ENCODE data around the gene PLVAP. TPM values are rescaled to one million over a fixed set of nuclear protein-coding genes. Genes with fewer than 3 reads are reported as not detected.
A peak's percentile ranks its signal among the peaks of the same experiment; 100 is the strongest.

Gene PLVAP
- total and polyA plus RNA-seq, 8 donors = 14.0 to 59.5 (median 20.3) TPM

DNA sequence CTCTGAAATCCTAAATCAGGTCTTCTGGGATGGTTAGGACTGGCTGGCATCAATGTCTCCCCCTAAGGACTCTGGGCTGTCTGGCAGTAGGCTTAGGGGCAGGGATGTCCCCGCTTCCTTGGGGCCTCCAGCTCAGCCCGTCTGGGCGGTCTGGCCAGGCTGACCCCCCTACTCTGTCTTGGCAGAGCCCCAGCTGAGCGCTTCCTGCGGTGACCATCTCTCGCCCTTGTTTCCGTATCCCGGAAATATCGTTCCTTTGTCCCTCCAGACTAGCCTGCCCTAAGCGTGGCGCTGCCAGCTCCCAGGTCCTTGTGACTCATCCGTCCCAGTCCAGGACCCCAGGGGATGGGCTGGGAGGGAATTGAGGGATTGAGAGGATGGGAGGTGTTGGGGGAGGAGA, 28.4 kb downstream of the PLVAP start:
- H3K4me1 ChIP-seq = peaks cover 0 to 55% of the 10 kb centered on the region in 2 donors
- peak overlapping the region; percentile 18 to 56 for H3K27ac ChIP-seq
- peak in 1 of 4 donors; percentile 79 for DNase-seq
- no peaks in the 10 kb centered on the region for H3K36me3 ChIP-seq
- TF ChIP-seq, protein P1, sequence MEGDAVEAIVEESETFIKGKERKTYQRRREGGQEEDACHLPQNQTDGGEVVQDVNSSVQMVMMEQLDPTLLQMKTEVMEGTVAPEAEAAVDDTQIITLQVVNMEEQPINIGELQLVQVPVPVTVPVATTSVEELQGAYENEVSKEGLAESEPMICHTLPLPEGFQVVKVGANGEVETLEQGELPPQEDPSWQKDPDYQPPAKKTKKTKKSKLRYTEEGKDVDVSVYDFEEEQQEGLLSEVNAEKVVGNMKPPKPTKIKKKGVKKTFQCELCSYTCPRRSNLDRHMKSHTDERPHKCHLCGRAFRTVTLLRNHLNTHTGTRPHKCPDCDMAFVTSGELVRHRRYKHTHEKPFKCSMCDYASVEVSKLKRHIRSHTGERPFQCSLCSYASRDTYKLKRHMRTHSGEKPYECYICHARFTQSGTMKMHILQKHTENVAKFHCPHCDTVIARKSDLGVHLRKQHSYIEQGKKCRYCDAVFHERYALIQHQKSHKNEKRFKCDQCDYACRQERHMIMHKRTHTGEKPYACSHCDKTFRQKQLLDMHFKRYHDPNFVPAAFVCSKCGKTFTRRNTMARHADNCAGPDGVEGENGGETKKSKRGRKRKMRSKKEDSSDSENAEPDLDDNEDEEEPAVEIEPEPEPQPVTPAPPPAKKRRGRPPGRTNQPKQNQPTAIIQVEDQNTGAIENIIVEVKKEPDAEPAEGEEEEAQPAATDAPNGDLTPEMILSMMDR (IDR thresholded peaks at IDR 0.05) = no peak
- ATAC-seq = peak; percentile 29
- intact Hi-C loops (cut with DNase I) = no loop called here
- no peaks in the 10 kb centered on the region for H3K9me3 ChIP-seq
- no peak overlapping the region for H3K4me3 ChIP-seq
- H3K27me3 ChIP-seq = peaks cover 0 to 41% of the 10 kb centered on the region in 2 donors

DNA sequence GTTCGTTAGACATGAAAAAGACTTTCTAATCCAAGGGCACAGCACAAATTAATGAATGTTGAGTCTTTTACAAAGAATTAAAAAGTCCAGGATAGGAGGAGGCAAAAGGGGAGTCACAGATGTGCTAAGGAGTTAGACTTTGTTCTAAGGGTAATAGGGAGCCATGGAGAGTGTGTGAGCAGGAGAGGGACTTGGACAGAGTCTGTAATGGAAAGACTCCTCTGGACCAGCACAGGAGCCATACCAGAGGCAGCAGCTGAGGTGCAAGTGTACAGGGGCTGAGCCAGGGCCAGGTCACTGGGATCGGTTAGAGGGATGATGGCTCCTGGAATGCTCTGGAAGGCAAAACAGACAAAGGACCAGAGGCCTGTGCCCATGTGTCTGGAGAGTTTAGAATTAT, 29.3 kb downstream of the PLVAP start:
- Histone ChIP-seq H3K36me3 (no peaks in the 10 kb centered on the region), H3K4me1 (peaks cover 0 to 50% of the 10 kb centered on the region in 2 donors), H3K4me3 (no peak overlapping the region), H3K27me3 (peaks cover 0 to 41% of the 10 kb centered on the region in 2 donors), H3K27ac (peak overlapping the region; percentile 56 to 66), H3K9me3 (no peaks in the 10 kb centered on the region)
- no peak for DNase-seq
- TF ChIP-seq, protein P1 (IDR thresholded peaks at IDR 0.05) = no peak
- no peak for ATAC-seq
- intact Hi-C loops (cut with DNase I) = loop anchor here in 1 of 2 donors (2.0 kb wide), 1 partner anchor 39 kb away; no protein-coding TSS in a partner anchor

DNA sequence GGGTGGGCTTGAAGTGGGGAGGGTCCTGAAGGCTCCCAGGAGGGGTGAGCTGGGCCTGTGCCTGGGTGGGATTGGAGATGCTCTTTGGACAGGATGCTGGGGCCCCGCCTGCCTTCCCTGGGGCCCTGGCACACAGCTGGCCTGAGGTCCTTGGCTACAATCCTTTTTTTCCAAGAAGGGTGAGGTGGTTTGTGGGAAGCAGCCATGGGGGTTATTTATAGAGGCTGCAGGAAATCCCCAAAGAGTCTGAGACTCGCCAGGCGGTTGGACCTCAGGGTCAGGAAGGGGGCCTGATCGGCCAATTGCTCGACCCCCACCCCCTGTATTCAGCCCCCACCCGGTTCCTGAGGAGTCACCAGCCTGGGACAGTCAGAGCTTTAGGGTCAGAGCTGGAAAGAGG, 29.8 kb downstream of the PLVAP start:
- Histone ChIP-seq H3K27ac (peak overlapping the region; percentile 56 to 66), H3K4me3 (no peak overlapping the region), H3K36me3 (no peaks in the 10 kb centered on the region), H3K9me3 (no peaks in the 10 kb centered on the region), H3K27me3 (peaks cover 0 to 40% of the 10 kb centered on the region in 2 donors), H3K4me1 (peaks cover 0 to 45% of the 10 kb centered on the region in 2 donors)
- peak; percentile 11 for ATAC-seq
- TF ChIP-seq, protein P1 (IDR thresholded peaks at IDR 0.05) = no peak
- no peak for DNase-seq
- intact Hi-C loops (cut with DNase I) = loop anchor here in 1 of 2 donors (2.0 kb wide), 1 partner anchor 39 kb away; no protein-coding TSS in a partner anchor

DNA sequence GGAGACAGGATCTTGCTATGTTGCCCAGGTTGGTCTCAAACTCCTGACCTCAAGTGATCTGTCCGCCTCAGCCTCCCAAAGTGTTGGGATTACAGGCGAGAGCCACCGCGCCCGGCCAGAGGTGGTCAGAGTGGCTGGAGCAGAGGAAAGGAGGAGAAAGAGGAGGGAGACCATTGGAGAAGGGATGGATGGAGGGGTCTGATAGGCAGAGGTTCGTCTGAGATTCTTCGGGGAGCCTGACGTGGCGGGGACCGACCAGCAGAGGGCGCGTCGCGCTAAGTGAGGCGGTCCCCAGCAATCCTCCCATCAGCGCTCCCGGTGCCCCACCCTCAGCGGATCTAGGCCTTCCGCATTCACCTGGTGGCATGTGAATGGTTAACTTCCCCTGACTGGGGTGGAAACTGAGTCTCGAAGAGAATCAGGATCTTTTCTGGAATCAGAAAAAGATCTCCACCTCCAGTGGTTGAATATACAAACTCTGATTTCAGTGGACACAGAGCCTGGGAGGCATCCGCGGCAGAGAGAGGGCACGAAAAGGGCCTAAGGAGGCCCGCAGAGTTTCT, 31.0 kb downstream of the PLVAP start:
- no peak overlapping the region for H3K27ac ChIP-seq
- H3K9me3 ChIP-seq = no peaks in the 10 kb centered on the region
- peaks cover 0 to 6% of the 10 kb centered on the region in 2 donors for H3K36me3 ChIP-seq
- ATAC-seq (peak; percentile 95), DNase-seq (peak in 3 of 4 donors; percentile 73 to 94 (median 75))
- TF ChIP-seq, protein P1 (IDR thresholded peaks at IDR 0.05) = peak; percentile 96 to 99
- peaks cover 0 to 40% of the 10 kb centered on the region in 2 donors for H3K4me1 ChIP-seq
- H3K27me3 ChIP-seq = peaks cover 0 to 30% of the 10 kb centered on the region in 2 donors
- H3K4me3 ChIP-seq = no peak overlapping the region
- intact Hi-C loops (cut with DNase I) = loop anchor here in 1 of 2 donors (2.0 kb wide), 1 partner anchor 41 kb away; no protein-coding TSS in a partner anchor

DNA sequence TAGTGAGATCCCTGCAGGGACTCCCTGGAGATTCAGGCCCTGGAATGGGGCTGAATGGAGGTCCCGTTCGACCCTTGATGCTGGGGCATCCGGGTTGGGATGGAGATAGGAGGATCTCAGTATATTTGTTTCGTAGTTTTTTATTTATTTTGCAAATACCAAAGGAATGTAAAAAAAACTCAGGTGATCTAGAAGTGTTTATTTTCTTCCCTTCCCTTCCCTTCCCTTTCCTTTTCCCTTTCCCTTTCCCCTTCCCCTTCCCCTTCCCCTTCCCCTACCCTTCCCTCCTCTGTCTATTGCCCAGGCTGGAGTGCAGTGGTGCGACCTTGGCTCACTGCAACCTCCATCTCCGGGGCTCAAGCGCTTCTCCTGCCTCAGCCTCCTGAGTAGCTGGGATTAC, 35.3 kb downstream of the PLVAP start:
- intact Hi-C loops (cut with DNase I) = no loop called here
- Histone ChIP-seq H3K36me3 (peaks cover 0 to 8% of the 10 kb centered on the region in 2 donors), H3K27me3 (no peaks in the 10 kb centered on the region), H3K4me1 (peaks cover 6 to 26% of the 10 kb centered on the region in 2 donors), H3K4me3 (no peak overlapping the region), H3K27ac (no peak overlapping the region), H3K9me3 (no peaks in the 10 kb centered on the region)
- DNase-seq = no peak
- ATAC-seq = no peak
- TF ChIP-seq, protein P1 (IDR thresholded peaks at IDR 0.05) = no peak
